K562 (cell line): ENCODE measurements around the gene CRTAP. TPM values are rescaled to one million over a fixed set of nuclear protein-coding genes. Genes with fewer than 3 reads are reported as not detected.
A peak's percentile ranks its signal among the peaks of the same experiment; 100 is the strongest.

Experiments
- ADNP ChIP-seq: fragments of 200-800 bp; sonication (Bioruptor generic); IDR thresholded peaks from 2 replicates; pipeline ENCODE4 v1.6.1; 2016; ENCODE audit warnings: missing genetic modification characterization, missing compliant biosample characterization
- BCOR ChIP-seq: fragments of 450-650 bp; IDR thresholded peaks from 2 replicates; pipeline ENCODE4 v1.6.1; 2016
- FOSL1 ChIP-seq: fragments of 200-800 bp; sonication (Bioruptor generic); conservative IDR thresholded peaks from 2 replicates; pipeline ENCODE4 v1.6.1; 2016; ENCODE audit warnings: missing genetic modification characterization, missing compliant biosample characterization
- FOXK1 ChIP-seq: sonication (generic); formaldehyde crosslinking; IDR thresholded peaks from 2 replicates; pipeline ENCODE4 v1.8.0; 2022; ENCODE audit warnings: missing genetic modification reagents, mild to moderate bottlenecking, borderline replicate concordance
- HDAC1 ChIP-seq, 2 experiments: fragments of 450-650 bp; IDR thresholded peaks; 2 replicates each; pipeline ENCODE4 v1.6.1; 2016 to 2017; ENCODE audit warnings: inconsistent platforms in 1 of 2, mild to moderate bottlenecking in 1 of 2, moderate library complexity in 1 of 2
- HDAC6 ChIP-seq: IDR thresholded peaks from 2 replicates; pipeline ENCODE4 v1.6.1; 2012; ENCODE audit warnings: low read depth, mild to moderate bottlenecking, control low read depth, inconsistent platforms, low read length, moderate library complexity
- HINFP ChIP-seq: fragments of 450-650 bp; conservative IDR thresholded peaks from 2 replicates; pipeline ENCODE4 v1.6.1; 2016; ENCODE audit warnings: missing genetic modification characterization, low read depth, mild to moderate bottlenecking, control low read depth, missing compliant biosample characterization
- HSF4 ChIP-seq: fragments of 250-450 bp; sonication (Bioruptor Pico); IDR thresholded peaks from 2 replicates; pipeline ENCODE4 v2.1.2; 2022; ENCODE audit warnings: mild to moderate bottlenecking, moderate library complexity, borderline replicate concordance
- KAT2B ChIP-seq: IDR thresholded peaks from one replicate; pipeline ENCODE4 v1.6.1; 2012; ENCODE audit warnings: low read depth, mild to moderate bottlenecking, control low read depth, inconsistent platforms, low read length, moderate library complexity
- KDM1A ChIP-seq, 2 experiments: fragments of 450-650 bp; IDR thresholded peaks; 2 replicates each; pipeline ENCODE4 v1.6.1; 2016; ENCODE audit warnings: mild to moderate bottlenecking in 2 of 2
- MAZ ChIP-seq, 2 experiments: fragments of 450-650 bp in 1 of 2; sonication (generic) in 1 of 2; formaldehyde crosslinking; IDR thresholded peaks in 1 of 2; conservative IDR thresholded peaks in 1 of 2; 2 replicates each; pipeline versions ENCODE4 v1.4.0 to v1.5.0; 2020; ENCODE audit warnings: mild to moderate bottlenecking in 1 of 2, missing genetic modification reagents in 1 of 2
- MYC ChIP-seq, 2 experiments: fragments of 250-450 bp in 1 of 2; sonication (Bioruptor Pico) in 1 of 2; IDR thresholded peaks; 2 replicates each; pipeline versions ENCODE4 v1.5.1 to v1.6.1; 2012 to 2021; ENCODE audit warnings: low read depth in 2 of 2, borderline replicate concordance in 1 of 2, improper control_type of control experiment in 1 of 2, low read length in 1 of 2, mild to moderate bottlenecking in 1 of 2, moderate library complexity in 1 of 2
- PCBP2 ChIP-seq: fragments of 200-400 bp; formaldehyde crosslinking; IDR thresholded peaks from 2 replicates; pipeline ENCODE4 v1.6.1; 2018; ENCODE audit warnings: low read length, low read depth, mild to moderate bottlenecking, moderate library complexity; ENCODE audit not compliant: poor library complexity, severe bottlenecking
- PHTF2 ChIP-seq: fragments of 250-450 bp; sonication (Bioruptor Pico); IDR thresholded peaks from 2 replicates; pipeline ENCODE4 v1.5.0; 2021; ENCODE audit warnings: mild to moderate bottlenecking
- RBBP5 ChIP-seq: fragments of 200-600 bp; sonication (generic); IDR thresholded peaks from 2 replicates; pipeline ENCODE4 v1.6.1; 2012; ENCODE audit warnings: borderline replicate concordance, mild to moderate bottlenecking, low read length, control low read depth, inconsistent platforms; ENCODE audit not compliant: insufficient read depth, poor library complexity, severe bottlenecking
- RBM25 ChIP-seq: fragments of 200-400 bp; formaldehyde crosslinking; IDR thresholded peaks from 2 replicates; pipeline ENCODE4 v1.6.1; 2018; ENCODE audit warnings: low read length, low read depth, moderate library complexity; ENCODE audit not compliant: severe bottlenecking
- RCOR1 ChIP-seq, 2 experiments: IDR thresholded peaks; 2 replicates each; pipeline ENCODE4 v1.6.1; 2012; ENCODE audit warnings: low read depth in 2 of 2, low read length in 2 of 2, borderline replicate concordance in 1 of 2, improper control_type of control experiment in 1 of 2
- THRA ChIP-seq: fragments of 450-650 bp; IDR thresholded peaks from 2 replicates; pipeline ENCODE4 v1.6.1; 2017; ENCODE audit warnings: mild to moderate bottlenecking, moderate library complexity
- XRCC3 ChIP-seq: fragments of 450-650 bp; IDR thresholded peaks from 2 replicates; pipeline ENCODE4 v1.6.1; 2017; ENCODE audit warnings: mild to moderate bottlenecking, moderate library complexity
- ZC3H8 ChIP-seq: fragments of 450-650 bp; IDR thresholded peaks from 2 replicates; pipeline ENCODE4 v1.6.1; 2017
- ZNF140 ChIP-seq: fragments of 250-450 bp; sonication (Bioruptor Pico); IDR thresholded peaks from 2 replicates; pipeline ENCODE4 v1.8.0; 2021; ENCODE audit warnings: moderate library complexity, mild to moderate bottlenecking, inconsistent platforms
- ZNF311 ChIP-seq: fragments of 250-450 bp; sonication (Bioruptor Pico); IDR thresholded peaks from 2 replicates; pipeline ENCODE4 v1.4.0; 2020; ENCODE audit warnings: mild to moderate bottlenecking, moderate library complexity
- ZNF764 ChIP-seq: fragments of 250-450 bp; sonication (Bioruptor Pico); IDR thresholded peaks from 2 replicates; pipeline ENCODE4 v1.4.0; 2020; ENCODE audit warnings: low read depth, mild to moderate bottlenecking, moderate library complexity
- polyA plus RNA-seq, 8 experiments: library from polyadenylated mRNA; depleted of rRNA in 4 of 8; stranded (reverse) in 5 of 8; unstranded in 3 of 8; fragments of >200 nt; fragmentation: Nextera tagmentation in 2 of 8; fragmentation: Illumina TruSeq in 1 of 8; extraction: Ambion mirVana in 2 of 8; extraction: Trizol in 1 of 8; gene quantifications; 2 replicates each; pipeline versions ENCODE4 v1.2.1 to v1.2.3, GENCODE V29; 2011 to 2014; ENCODE audit warnings: inconsistent platforms in 1 of 8, missing spikeins in 1 of 8
- total RNA-seq, 7 experiments: library from RNA; depleted of rRNA in 6 of 7; stranded (reverse); fragments of >200 nt in 6 of 7; fragmentation: Illumina TruSeq in 2 of 7; extraction: Trizol in 2 of 7; gene quantifications; 2 replicates each; pipeline versions ENCODE4 v1.2.1 to v1.2.3, GENCODE V29; 2011 to 2021; ENCODE audit warnings: low replicate concordance in 1 of 7
- TF ChIP-seq, protein P1 (sequence below): sonication (generic); formaldehyde crosslinking; IDR thresholded peaks from 2 replicates; pipeline ENCODE4 v1.8.1; 2023; ENCODE audit warnings: mild to moderate bottlenecking, missing genetic modification reagents, moderate library complexity

The CRTAP gene
- total and polyA plus RNA-seq, 9 of the 15 experiments (the other 6 are each of a cell fraction or from before 2014, with no cell fraction given): 10.0 to 121 (median 53.0) TPM

- TF ChIP-seq, protein P1, sequence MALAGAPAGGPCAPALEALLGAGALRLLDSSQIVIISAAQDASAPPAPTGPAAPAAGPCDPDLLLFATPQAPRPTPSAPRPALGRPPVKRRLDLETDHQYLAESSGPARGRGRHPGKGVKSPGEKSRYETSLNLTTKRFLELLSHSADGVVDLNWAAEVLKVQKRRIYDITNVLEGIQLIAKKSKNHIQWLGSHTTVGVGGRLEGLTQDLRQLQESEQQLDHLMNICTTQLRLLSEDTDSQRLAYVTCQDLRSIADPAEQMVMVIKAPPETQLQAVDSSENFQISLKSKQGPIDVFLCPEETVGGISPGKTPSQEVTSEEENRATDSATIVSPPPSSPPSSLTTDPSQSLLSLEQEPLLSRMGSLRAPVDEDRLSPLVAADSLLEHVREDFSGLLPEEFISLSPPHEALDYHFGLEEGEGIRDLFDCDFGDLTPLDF (CRISPR knock-in tag): no peak
- TF ChIP-seq MAZ (CRISPR knock-in tag; conservative IDR thresholded peaks at IDR 0.05 in 1 of 2, IDR thresholded peaks at IDR 0.05 in 1 of 2) (no peak), KDM1A (IDR thresholded peaks at IDR 0.05) (peak; percentile 52 to 73), BCOR (peak; percentile 86), RCOR1 (IDR thresholded peaks at IDR 0.05; ENCODE audit: borderline replicate concordance in 1 of 2, low read depth in 2 of 2, low read length in 2 of 2) (0 out of 4 replicates have a peak, but pooled peaks of 1 of the 2 experiments have one; percentile 24), THRA (no peak), ZNF311 (no peak), ZC3H8 (no peak), HDAC1 (IDR thresholded peaks at IDR 0.05) (no peak), MYC (IDR thresholded peaks at IDR 0.05; ENCODE audit: low read depth, low read length) (no peak), MYC (CRISPR knock-in tag; IDR thresholded peaks at IDR 0.05; ENCODE audit: borderline replicate concordance, low read depth) (no peak), FOSL1 (tag) (no peak), ADNP (tag) (0 out of 2 replicates have a peak, but pooled peaks have one; percentile 23), FOXK1 (CRISPR knock-in tag) (no peak), RBBP5 (no peak), PHTF2 (CRISPR knock-in tag) (no peak), HINFP (0 out of 2 replicates have a peak, but pooled peaks have one; percentile 15), HDAC6 (no peak), ZNF764 (CRISPR knock-in tag) (peak; percentile 55; the same call in 1 of the 2 replicates), ZNF140 (CRISPR knock-in tag) (no peak), PCBP2 (no peak), HSF4 (no peak), KAT2B (no peak), XRCC3 (no peak), RBM25 (peak; percentile 85)
Measured at GRCh38 chr3:33100229-33100628, 13.6 kb upstream of the CRTAP start (continued).
